CD4-positive, alpha-beta T cell treated with Interleukin-17A for 1 hour (primary cell): ENCODE data around the gene CSTA.

Experiments
- DNase-seq: peaks from one replicate; pipeline ENCODE4 v3.0.0-alpha.2; 2020

Gene CSTA, protein sequence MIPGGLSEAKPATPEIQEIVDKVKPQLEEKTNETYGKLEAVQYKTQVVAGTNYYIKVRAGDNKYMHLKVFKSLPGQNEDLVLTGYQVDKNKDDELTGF

DNA sequence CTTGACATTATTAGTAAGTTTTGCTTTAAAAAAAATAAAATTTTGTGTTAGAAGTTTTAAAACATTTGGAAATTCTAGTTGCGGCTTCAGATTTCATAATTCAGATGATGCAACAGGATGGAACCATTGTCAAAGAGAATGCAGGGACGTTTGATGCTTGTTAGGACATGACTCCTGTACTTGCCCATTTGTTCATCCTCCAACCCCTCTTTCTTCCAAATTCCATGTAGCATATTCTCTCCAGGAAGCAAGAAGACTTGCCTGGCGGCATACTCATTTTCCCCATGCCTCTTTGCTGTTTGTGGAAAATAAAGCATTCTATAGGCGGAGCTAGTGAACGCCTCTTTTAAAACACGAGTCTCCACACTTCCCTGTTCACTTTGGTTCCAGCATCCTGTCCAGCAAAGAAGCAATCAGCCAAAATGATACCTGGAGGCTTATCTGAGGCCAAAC lies at the start of gene CSTA:
TSS of gene CSTA (plus strand) at position 378 of the 453 bp plus-strand sequence. CDS start at position 423, 45 bp downstream.
- DNase-seq = no peak

GRCh38 chr3:122281891-122282290 lies 43.2 kb upstream of the CSTA start:
- no peak for DNase-seq

GRCh38 chr3:122283796-122284445 lies 41.1 kb upstream of the CSTA start:
- DNase-seq = no peak

GRCh38 chr3:122284486-122284885 lies 40.6 kb upstream of the CSTA start:
- DNase-seq = no peak

DNA sequence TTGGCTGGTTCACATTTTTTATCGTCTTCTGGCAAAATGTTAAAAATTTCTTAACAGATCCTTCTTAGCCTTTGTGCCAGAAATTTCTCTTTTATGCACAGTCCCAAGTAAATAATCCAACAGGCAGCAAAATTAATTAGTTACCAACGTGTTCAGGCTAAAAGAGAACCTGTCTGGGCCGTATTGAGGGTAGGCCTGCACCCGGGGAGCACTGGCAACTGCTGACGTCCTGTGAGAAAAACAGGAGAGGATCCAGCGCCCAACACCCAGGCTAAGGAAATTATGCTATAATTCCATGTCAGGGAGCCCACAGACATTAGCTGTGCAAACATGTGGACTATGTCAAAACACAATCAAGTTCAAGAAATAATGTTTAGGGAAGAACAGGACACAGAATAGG lies 30.7 kb upstream of the CSTA start:
- no peak for DNase-seq

DNA sequence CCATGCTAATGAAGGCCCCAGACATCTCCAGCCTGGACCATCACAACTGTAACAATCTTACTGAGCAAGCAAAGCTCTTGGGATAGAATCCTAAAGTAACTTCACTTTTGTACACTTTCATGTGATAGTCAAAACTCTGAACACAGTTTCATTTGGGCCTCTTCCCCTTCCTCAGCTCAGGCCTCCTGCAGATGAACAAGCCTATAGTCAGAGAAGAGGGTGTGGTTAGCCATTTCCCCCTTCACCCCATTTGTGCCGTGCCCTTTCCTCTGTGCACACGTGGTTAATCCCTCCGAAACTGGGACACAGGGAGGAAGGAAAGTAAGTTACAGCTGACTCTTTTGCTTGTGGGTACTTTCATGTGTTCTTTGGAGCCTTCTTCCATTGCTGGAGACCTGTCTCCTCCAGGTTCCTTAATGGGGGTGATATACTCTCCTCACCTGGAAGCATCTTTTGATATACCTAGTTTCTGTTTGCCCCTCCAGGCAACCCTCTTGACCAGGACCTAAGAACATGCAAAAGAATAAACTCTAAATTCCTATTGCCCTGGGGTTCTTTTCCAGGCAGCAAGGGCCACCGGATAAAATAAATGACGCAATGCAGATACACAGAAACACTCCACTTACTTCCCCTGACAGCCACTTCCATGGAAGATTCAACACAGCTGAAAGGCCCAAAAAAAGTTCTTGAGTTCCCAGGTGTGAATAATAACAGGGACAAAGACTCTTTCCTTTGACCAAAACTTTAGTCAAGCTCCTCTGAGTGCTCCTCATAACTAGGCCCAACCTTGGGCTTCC lies 29.6 kb upstream of the CSTA start:
- peak; percentile 34 for DNase-seq

DNA sequence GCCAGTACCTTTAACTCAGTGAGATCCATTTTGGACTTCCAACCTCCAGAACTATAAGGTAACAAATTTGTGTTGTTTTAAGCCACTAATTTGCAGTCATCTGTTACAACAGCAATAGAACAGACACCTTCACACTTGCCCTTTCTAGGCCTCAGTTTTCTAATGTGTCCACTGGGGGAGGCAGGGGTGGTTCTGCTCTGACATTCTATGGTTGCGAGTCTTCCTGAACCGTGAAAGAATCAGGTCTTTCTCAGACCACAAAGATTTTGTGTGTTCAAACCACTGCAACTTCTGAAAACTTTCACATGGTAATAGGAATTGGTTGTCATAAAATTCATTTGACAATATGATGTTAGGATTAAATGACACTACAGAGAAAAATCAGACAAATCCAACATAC lies 26.8 kb upstream of the CSTA start:
- peak; percentile 20 for DNase-seq

GRCh38 chr3:122299215-122299614 lies 25.8 kb upstream of the CSTA start:
- no peak for DNase-seq

DNA sequence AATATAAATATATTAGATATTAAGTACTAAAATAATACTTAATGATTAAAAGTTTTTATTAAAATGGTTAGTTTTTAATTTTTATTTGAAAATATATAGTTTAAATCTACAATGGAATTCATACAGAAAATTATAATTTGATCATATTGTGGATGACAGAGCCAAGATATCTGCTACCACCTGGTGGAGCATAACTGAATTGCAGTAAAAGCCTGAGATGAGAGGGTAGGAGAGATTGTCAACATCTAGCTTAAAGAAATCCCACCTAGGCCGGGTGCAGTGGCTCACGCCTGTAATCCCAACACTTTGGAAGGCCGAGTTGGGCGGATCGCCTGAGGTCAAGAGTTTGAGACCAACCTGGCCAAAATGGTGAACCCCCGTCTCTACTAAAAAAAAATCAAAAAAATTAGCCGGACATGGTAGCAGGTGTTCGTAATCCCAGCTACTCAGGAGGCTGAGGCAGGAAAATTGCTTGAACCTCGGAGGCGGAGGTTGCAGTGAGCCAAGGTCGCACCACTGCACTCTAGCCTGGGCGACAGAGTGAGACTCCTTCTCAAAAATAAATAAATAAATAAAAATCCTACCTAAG lies 25.1 kb upstream of the CSTA start:
- peak; percentile 68 for DNase-seq

GRCh38 chr3:122301063-122301462 lies 24.0 kb upstream of the CSTA start:
- DNase-seq = no peak

- DNase-seq = no peak
These were observed 19.0 kb upstream of the CSTA start for GRCh38 chr3:122305818-122306621.

DNA sequence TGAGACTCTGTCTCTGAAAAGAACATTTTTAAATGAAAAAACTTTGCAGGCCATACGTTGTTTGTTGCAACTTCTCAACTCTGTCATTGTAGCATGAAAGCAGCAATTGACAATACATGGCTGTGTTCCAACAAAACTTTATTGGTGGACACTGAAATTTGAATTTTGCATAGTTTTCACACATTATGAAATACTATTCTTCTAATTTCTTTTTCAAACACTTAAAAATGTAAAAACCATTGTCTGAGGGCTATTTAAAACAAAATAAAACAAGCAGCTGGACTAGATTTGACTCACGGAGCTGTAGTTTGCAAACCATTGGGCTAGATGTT lies 18.5 kb upstream of the CSTA start:
- DNase-seq = no peak

GRCh38 chr3:122307094-122307687 lies 17.9 kb upstream of the CSTA start:
- no peak for DNase-seq

- DNase-seq = no peak
These were observed 17.1 kb upstream of the CSTA start for GRCh38 chr3:122307976-122308375.

- DNase-seq = no peak
These were observed 14.7 kb upstream of the CSTA start for GRCh38 chr3:122310361-122310760.

DNA sequence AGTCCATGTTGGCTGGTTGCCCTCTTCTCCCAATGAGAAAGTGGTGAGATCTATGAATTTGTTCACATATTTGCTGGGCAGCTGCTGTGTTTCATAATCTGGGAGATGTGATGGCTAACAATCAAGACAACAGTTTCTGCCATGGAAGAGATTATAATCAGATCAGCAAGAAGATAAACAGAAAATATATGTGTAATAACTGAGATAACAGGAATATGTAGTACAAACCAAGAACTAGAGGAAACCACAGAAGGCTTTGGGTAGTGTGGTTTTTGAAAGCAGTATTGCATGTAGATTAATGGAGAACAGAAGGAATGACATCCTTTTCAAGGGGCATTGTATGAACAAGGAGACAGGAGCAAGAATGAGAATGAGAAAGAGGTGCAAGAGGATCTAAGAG lies 12.2 kb upstream of the CSTA start:
- no peak for DNase-seq

DNA sequence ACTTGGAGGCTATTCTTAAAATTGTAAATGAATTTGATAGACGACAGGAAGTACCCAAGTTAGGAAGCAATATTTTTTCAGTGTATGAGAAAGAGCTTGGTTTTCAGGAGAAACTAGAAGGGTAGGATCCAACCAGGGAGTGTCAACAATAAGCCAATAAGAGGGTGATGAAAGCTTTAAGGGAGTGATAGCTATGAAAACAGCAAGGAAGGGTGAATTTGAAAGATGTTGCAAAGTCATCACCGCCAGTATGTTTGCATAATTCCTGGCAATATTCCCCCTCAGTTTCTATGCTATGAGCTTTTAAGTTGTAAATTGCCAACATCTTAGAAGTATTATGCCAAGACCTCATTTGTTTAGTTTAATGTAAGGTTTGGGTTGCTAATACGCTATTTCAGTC lies 11.8 kb upstream of the CSTA start:
- DNase-seq = no peak

DNA sequence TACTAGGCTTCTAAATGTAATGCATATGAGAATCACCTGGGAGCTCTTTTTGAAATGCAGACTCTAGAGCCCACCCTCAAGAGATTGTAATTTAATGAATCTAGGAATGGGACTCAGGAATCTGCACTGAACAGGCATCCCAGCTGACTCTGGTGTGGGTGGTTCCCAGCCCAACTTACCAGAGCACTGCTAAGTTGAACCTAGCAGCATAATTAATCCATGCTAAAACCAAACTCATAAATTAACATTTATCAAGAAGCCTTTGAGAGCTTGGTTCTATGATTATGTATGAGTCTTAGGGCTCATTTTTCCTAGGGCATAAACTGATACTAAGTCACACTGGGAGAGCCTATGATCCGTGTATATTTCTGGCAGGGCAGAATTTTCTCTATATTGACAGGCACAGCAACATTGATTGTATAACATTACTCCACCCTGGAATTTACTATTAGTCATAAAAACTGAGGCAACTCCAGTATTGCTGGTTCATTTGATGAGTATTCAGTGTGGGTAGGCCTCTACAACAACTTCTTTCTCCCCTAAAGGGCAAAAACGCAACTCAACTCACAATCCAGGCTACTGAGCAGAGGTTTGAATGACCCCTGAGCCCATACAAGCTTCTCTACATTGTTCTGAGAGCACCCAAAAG lies 10.7 kb upstream of the CSTA start:
- DNase-seq = no peak

GRCh38 chr3:122315619-122316018 lies 9.4 kb upstream of the CSTA start:
- no peak for DNase-seq

GRCh38 chr3:122316368-122316767 lies 8.7 kb upstream of the CSTA start:
- DNase-seq = no peak

DNA sequence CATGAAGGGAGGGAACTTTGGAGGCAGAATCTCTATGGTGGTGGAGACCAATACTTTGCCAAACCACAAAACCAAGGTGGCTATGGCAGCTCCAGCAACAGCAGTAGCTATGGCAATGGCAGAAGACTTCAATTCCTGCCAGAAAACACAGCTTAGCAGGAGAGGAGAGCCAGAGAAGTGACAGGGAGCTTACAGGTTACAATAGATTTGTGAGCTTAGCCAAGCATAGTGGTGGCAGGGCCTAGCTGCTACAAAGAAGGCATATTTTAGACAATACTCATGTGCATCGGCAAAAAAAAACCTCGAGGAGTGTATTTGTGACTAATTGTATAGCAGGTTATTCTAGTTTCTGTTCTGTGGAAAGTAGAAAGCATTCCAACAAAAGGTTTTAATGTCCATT lies 6.4 kb upstream of the CSTA start:
- DNase-seq = no peak
